Measurements from ENCODE around the gene CRB2. TPM values are rescaled to one million over a fixed set of nuclear protein-coding genes. Genes with fewer than 3 reads are reported as not detected.

The CRB2 gene
- total and polyA plus RNA-seq, 2 of the 4 experiments (the other 2 are of a cell fraction) = not detected

DNA sequence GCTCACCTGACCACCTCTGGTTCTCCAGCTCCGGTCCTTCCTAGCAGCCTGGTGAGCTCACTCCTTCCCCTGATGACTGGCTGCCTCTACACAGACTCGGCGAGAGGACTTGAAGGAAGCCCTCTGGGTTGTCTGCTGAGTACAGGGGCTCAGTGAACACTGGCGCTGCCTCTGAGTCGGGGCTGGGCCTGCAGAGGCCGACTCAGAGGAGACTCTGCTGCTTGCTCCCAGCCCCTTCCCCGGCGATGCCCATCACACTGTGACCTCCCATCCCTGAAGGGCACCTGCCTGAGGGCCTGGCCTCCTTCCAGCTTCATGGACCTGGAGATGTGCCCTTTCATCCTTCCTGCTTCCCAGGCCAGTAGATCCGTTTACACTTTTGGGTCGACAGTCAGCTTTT is 22.0 kb downstream of the CRB2 start:
- 67% methylated on average over 9 of the region's 10 CpGs; no CpG with 5 or more reads in 1 of the 2 experiments for WGBS, 2 experiments (ENCODE audit: extremely low coverage in 2 of 2, insufficient read length in 1 of 2)
- Histone ChIP-seq H2BK20ac (ENCODE audit: low read depth, low read length) (no peak overlapping the region), H4K20me1 (ENCODE audit: insufficient read depth, low read length) (no peaks in the 10 kb centered on the region), H3K4me1 (ENCODE audit: control insufficient read depth, insufficient read depth, low read length) (no peaks in the 10 kb centered on the region), H3K9me3 (ENCODE audit: control insufficient read depth, insufficient read depth, low read length) (no peaks in the 10 kb centered on the region), H3K79me1 (ENCODE audit: low read depth in 1 of 2, low read length in 2 of 2) (no peaks in the 10 kb centered on the region), H2BK5ac (ENCODE audit: low read depth, low read length, poor library complexity, severe bottlenecking) (no peak overlapping the region), H3K27ac (ENCODE audit: insufficient read depth, low read length) (no peak overlapping the region), H4K91ac (ENCODE audit: insufficient read depth, low read depth, low read length) (no peak overlapping the region), H3K9me1 (ENCODE audit: insufficient read depth, low read length) (no peaks in the 10 kb centered on the region), H3K18ac (ENCODE audit: low read depth, low read length) (no peak overlapping the region), H3K23ac (ENCODE audit: low read depth, low read length) (no peak overlapping the region), H2AK5ac (ENCODE audit: low read depth, low read length) (no peak overlapping the region), H3K56ac (ENCODE audit: extremely low read depth, insufficient read depth, low read length) (no peak overlapping the region), H3K27me3 (ENCODE audit: control insufficient read depth, insufficient read depth, low read length) (peaks cover 31% of the 10 kb centered on the region), H3K9ac (ENCODE audit: low read depth, low read length) (no peak overlapping the region), H3K4me3 (ENCODE audit: insufficient read depth, low read depth, low read length) (no peak overlapping the region), H2BK15ac (ENCODE audit: low read depth, low read length) (no peak overlapping the region), H3K36me3 (ENCODE audit: control insufficient read depth, insufficient read depth, low read length) (no peaks in the 10 kb centered on the region), H4K5ac (ENCODE audit: low read depth, low read length) (no peak overlapping the region), H3K4ac (ENCODE audit: low read depth, low read length) (no peak overlapping the region), H3K4me2 (ENCODE audit: low read depth, low read length) (no peak overlapping the region), H3K14ac (replicated peaks; ENCODE audit: low read depth, low read length) (no peak overlapping the region), H4K8ac (ENCODE audit: low read depth in 2 of 2, low read length in 2 of 2) (no peak overlapping the region), H2BK120ac (ENCODE audit: low read depth, low read length) (no peak overlapping the region), H2AK9ac (replicated peaks; ENCODE audit: low read depth, low read length, poor library complexity) (no peak overlapping the region), H2AFZ (replicated peaks; ENCODE audit: low read length, poor library complexity) (no peak overlapping the region)
- in situ Hi-C loops (cut with MboI; ENCODE audit: low sequenced_read_pairs) (no loop called here), intact Hi-C loops (cut with micrococcal nuclease) (no loop called here), dilution Hi-C loops (cut with HindIII; ENCODE audit: low sequenced_read_pairs, unreplicated experiment) (no loop called here)
- no TSS peak for BruUV-seq (replicated peaks)
- CTCF ChIA-PET = no interaction called here
- ATAC-seq (ENCODE audit: low read depth) (no peak), DNase-seq (no peak)
- POLR2A ChIA-PET (ENCODE audit: unreplicated experiment) = no interaction called here
- TF ChIP-seq, protein P1, sequence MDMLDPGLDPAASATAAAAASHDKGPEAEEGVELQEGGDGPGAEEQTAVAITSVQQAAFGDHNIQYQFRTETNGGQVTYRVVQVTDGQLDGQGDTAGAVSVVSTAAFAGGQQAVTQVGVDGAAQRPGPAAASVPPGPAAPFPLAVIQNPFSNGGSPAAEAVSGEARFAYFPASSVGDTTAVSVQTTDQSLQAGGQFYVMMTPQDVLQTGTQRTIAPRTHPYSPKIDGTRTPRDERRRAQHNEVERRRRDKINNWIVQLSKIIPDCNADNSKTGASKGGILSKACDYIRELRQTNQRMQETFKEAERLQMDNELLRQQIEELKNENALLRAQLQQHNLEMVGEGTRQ (IDR thresholded peaks at IDR 0.05; ENCODE audit: low read depth, low read length) = no peak
- TF ChIP-seq, protein P2, sequence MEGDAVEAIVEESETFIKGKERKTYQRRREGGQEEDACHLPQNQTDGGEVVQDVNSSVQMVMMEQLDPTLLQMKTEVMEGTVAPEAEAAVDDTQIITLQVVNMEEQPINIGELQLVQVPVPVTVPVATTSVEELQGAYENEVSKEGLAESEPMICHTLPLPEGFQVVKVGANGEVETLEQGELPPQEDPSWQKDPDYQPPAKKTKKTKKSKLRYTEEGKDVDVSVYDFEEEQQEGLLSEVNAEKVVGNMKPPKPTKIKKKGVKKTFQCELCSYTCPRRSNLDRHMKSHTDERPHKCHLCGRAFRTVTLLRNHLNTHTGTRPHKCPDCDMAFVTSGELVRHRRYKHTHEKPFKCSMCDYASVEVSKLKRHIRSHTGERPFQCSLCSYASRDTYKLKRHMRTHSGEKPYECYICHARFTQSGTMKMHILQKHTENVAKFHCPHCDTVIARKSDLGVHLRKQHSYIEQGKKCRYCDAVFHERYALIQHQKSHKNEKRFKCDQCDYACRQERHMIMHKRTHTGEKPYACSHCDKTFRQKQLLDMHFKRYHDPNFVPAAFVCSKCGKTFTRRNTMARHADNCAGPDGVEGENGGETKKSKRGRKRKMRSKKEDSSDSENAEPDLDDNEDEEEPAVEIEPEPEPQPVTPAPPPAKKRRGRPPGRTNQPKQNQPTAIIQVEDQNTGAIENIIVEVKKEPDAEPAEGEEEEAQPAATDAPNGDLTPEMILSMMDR (conservative IDR thresholded peaks at IDR 0.05; ENCODE audit: low read depth, low read length) = no peak
- no peak for TF ChIP-seq BHLHE40 (IDR thresholded peaks at IDR 0.05; ENCODE audit: low read depth, low read length)
- no peak for TF ChIP-seq CHD1 (IDR thresholded peaks at IDR 0.05; ENCODE audit: low read depth, low read length)
- no peak for TF ChIP-seq MAZ (IDR thresholded peaks at IDR 0.05; ENCODE audit: borderline replicate concordance, low read depth, low read length)
- no peak for TF ChIP-seq MAFK (IDR thresholded peaks at IDR 0.05; ENCODE audit: low read depth, low read length)
- TF ChIP-seq FOS (IDR thresholded peaks at IDR 0.05; ENCODE audit: low read depth, low read length) = no peak
- TF ChIP-seq RCOR1 (IDR thresholded peaks at IDR 0.05; ENCODE audit: insufficient replicate concordance, low read length) = no peak
- no peak for TF ChIP-seq MXI1 (IDR thresholded peaks at IDR 0.05; ENCODE audit: borderline replicate concordance, low read depth, low read length)
- no peak for TF ChIP-seq RFX5 (IDR thresholded peaks at IDR 0.05; ENCODE audit: low read depth, low read length)
- TF ChIP-seq SMC3 (IDR thresholded peaks at IDR 0.05; ENCODE audit: low read depth, low read length) = no peak
- TF ChIP-seq RAD21 (IDR thresholded peaks at IDR 0.05; ENCODE audit: low read length) = no peak
- no peak for TF ChIP-seq NFE2L2 (IDR thresholded peaks at IDR 0.05; ENCODE audit: low read depth, low read length)
- TF ChIP-seq, protein P3, sequence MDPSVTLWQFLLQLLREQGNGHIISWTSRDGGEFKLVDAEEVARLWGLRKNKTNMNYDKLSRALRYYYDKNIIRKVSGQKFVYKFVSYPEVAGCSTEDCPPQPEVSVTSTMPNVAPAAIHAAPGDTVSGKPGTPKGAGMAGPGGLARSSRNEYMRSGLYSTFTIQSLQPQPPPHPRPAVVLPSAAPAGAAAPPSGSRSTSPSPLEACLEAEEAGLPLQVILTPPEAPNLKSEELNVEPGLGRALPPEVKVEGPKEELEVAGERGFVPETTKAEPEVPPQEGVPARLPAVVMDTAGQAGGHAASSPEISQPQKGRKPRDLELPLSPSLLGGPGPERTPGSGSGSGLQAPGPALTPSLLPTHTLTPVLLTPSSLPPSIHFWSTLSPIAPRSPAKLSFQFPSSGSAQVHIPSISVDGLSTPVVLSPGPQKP (IDR thresholded peaks at IDR 0.05; ENCODE audit: borderline replicate concordance, low read depth, low read length) = no peak
- TF ChIP-seq CEBPB (IDR thresholded peaks at IDR 0.05; ENCODE audit: low read depth, low read length) = no peak
- TF ChIP-seq POLR2A (IDR thresholded peaks at IDR 0.05; ENCODE audit: low read depth, low read length) = no peak

Data from IMR-90 (cell line).